Activated T-cell treated with anti-CD3 and anti-CD28 coated beads for 24 hours (primary cell): ENCODE results near the gene ST3GAL5.

Experiments
- DNase-seq: peaks from one replicate; pipeline ENCODE4 v3.0.0-alpha.2; 2020; ENCODE audit warnings: low read depth

ST3GAL5 gene

GRCh38 chr2:85806358-85807118, 82.3 kb downstream of the ST3GAL5 start:
- no peak for DNase-seq

- DNase-seq = no peak
These were observed 84.2 kb downstream of the ST3GAL5 start for GRCh38 chr2:85804583-85804982.

- DNase-seq = no peak
These were observed 84.9 kb downstream of the ST3GAL5 start for GRCh38 chr2:85803704-85804425.

GRCh38 chr2:85802354-85803103, 86.3 kb downstream of the ST3GAL5 start:
- no peak for DNase-seq

GRCh38 chr2:85801871-85802270, 86.9 kb downstream of the ST3GAL5 start:
- DNase-seq = no peak

- no peak for DNase-seq
These were observed 88.2 kb downstream of the ST3GAL5 start for GRCh38 chr2:85800586-85800985.

- no peak for DNase-seq
These were observed 89.4 kb downstream of the ST3GAL5 start for GRCh38 chr2:85799215-85799956.

- DNase-seq = no peak
These were observed 90.9 kb downstream of the ST3GAL5 start for GRCh38 chr2:85797921-85798320.

GRCh38 chr2:85797263-85797660, 91.5 kb downstream of the ST3GAL5 start:
- no peak for DNase-seq

GRCh38 chr2:85796341-85797262, 92.2 kb downstream of the ST3GAL5 start:
- no peak for DNase-seq

- no peak for DNase-seq
These were observed 92.8 kb downstream of the ST3GAL5 start for GRCh38 chr2:85796046-85796340.

- DNase-seq = no peak
These were observed 93.3 kb downstream of the ST3GAL5 start for GRCh38 chr2:85795331-85796045.

- DNase-seq = no peak
These were observed 94.2 kb downstream of the ST3GAL5 start for GRCh38 chr2:85794491-85795121.

GRCh38 chr2:85794038-85794441, 94.8 kb downstream of the ST3GAL5 start:
- DNase-seq = no peak

GRCh38 chr2:85793584-85793983, 95.2 kb downstream of the ST3GAL5 start:
- DNase-seq = no peak

GRCh38 chr2:85792783-85793441, 95.9 kb downstream of the ST3GAL5 start:
- no peak for DNase-seq

- no peak for DNase-seq
These were observed 96.9 kb downstream of the ST3GAL5 start for GRCh38 chr2:85791704-85792565.

GRCh38 chr2:85790499-85791188, 98.1 kb downstream of the ST3GAL5 start:
- DNase-seq = no peak
